Astrocyte (in vitro differentiated cells and primary cell): ENCODE results near the gene ROR1.

ENCODE experiments used
- EZH2 ChIP-seq: IDR thresholded peaks from 2 replicates; pipeline ENCODE4 v1.6.1; 2012; ENCODE audit warnings: mild to moderate bottlenecking, low read length, inconsistent platforms; ENCODE audit not compliant: insufficient read depth
- TF ChIP-seq, protein P1 (sequence below): IDR thresholded peaks from 2 replicates; pipeline ENCODE4 v1.5.1; 2011; ENCODE audit warnings: low read depth, mild to moderate bottlenecking, inconsistent platforms, low read length, moderate library complexity; ENCODE audit not compliant: insufficient read depth

DNA sequence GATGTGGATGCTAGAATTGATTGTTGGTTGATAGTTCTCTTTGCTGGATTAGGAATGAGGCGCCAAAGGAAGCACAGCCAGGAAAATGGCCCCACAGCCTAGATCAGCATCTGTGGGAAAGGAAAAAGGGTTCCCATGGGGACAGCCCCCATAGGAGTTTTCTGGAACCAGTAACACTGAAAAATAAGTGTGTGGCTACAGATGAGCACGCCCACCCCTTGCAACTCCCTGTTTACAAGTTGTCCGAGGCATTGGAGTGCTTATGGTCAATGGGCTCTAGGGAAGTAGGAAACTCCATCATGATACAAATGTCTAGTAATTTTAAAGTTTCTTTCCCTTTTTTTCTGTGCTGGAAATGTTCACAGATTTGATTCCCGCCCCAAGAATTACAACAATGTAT lies 405.8 kb downstream of the ROR1 start:
- TF ChIP-seq, protein P1, sequence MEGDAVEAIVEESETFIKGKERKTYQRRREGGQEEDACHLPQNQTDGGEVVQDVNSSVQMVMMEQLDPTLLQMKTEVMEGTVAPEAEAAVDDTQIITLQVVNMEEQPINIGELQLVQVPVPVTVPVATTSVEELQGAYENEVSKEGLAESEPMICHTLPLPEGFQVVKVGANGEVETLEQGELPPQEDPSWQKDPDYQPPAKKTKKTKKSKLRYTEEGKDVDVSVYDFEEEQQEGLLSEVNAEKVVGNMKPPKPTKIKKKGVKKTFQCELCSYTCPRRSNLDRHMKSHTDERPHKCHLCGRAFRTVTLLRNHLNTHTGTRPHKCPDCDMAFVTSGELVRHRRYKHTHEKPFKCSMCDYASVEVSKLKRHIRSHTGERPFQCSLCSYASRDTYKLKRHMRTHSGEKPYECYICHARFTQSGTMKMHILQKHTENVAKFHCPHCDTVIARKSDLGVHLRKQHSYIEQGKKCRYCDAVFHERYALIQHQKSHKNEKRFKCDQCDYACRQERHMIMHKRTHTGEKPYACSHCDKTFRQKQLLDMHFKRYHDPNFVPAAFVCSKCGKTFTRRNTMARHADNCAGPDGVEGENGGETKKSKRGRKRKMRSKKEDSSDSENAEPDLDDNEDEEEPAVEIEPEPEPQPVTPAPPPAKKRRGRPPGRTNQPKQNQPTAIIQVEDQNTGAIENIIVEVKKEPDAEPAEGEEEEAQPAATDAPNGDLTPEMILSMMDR = no peak
- no peak for TF ChIP-seq EZH2
